HT1080 (cell line): ENCODE measurements around the gene NOC4L. TPM values are rescaled to one million over a fixed set of nuclear protein-coding genes. Genes with fewer than 3 reads are reported as not detected.

Experiments used
- DNase-seq: peaks from one replicate; pipeline ENCODE4 v3.0.0-alpha.2; 2015; ENCODE audit warnings: low read depth
- total RNA-seq: library from RNA; depleted of rRNA; stranded (reverse); fragments of >200 nt; shearing (Covaris generic); gene quantifications from 2 replicates; pipeline ENCODE4 v1.2.3, GENCODE V29; 2014

NOC4L gene
- total RNA-seq, 1 experiment from 2014 or later, result 37.5 TPM

GRCh38 chr12:132155771-132156572 is 11.7 kb downstream of the NOC4L start:
- no peak for DNase-seq

- DNase-seq, result no peak
Observed at GRCh38 chr12:132156573-132157325, 12.5 kb downstream of the NOC4L start.

- no peak for DNase-seq
Observed at GRCh38 chr12:132157733-132158409, 13.6 kb downstream of the NOC4L start.

GRCh38 chr12:132158677-132159554 is 14.7 kb downstream of the NOC4L start:
- DNase-seq, result no peak

GRCh38 chr12:132159555-132160003 is 15.3 kb downstream of the NOC4L start:
- no peak for DNase-seq

- no peak for DNase-seq
Observed at GRCh38 chr12:132160016-132160415, 15.8 kb downstream of the NOC4L start.

- DNase-seq, result no peak
Observed at GRCh38 chr12:132160601-132161035, 16.4 kb downstream of the NOC4L start.

GRCh38 chr12:132161036-132161781 is 17.0 kb downstream of the NOC4L start:
- DNase-seq, result no peak

- no peak for DNase-seq
Observed at GRCh38 chr12:132161796-132162507, 17.7 kb downstream of the NOC4L start.

GRCh38 chr12:132162508-132163031 is 18.3 kb downstream of the NOC4L start:
- peak; percentile 67 for DNase-seq

- no peak for DNase-seq
Observed at GRCh38 chr12:132163041-132163910, 19.0 kb downstream of the NOC4L start.

- no peak for DNase-seq
Observed at GRCh38 chr12:132163911-132164288, 19.6 kb downstream of the NOC4L start.

- no peak for DNase-seq
Observed at GRCh38 chr12:132164426-132164825, 20.2 kb downstream of the NOC4L start.

GRCh38 chr12:132165584-132165983 is 21.3 kb downstream of the NOC4L start:
- DNase-seq, result no peak

GRCh38 chr12:132166093-132166492 is 21.8 kb downstream of the NOC4L start:
- no peak for DNase-seq

- DNase-seq, result no peak
Observed at GRCh38 chr12:132166801-132167591, 22.7 kb downstream of the NOC4L start.

- no peak for DNase-seq
Observed at GRCh38 chr12:132167611-132168310, 23.5 kb downstream of the NOC4L start.
